HepG2 (cell line): ENCODE results near the gene DLG5. TPM values are rescaled to one million over a fixed set of nuclear protein-coding genes. Genes with fewer than 3 reads are reported as not detected.

ENCODE experiments used
- ARNT2 ChIP-seq: sonication (generic); formaldehyde crosslinking; IDR thresholded peaks from 2 replicates; pipeline ENCODE4 v1.8.0; 2022; ENCODE audit warnings: mild to moderate bottlenecking, low read depth, missing genetic modification reagents, moderate library complexity
- CCDC6 ChIP-seq: sonication (generic); formaldehyde crosslinking; IDR thresholded peaks from 2 replicates; pipeline ENCODE4 v1.8.1; 2022; ENCODE audit warnings: mild to moderate bottlenecking, missing genetic modification reagents, moderate library complexity
- DR1 ChIP-seq: sonication (generic); formaldehyde crosslinking; IDR thresholded peaks from 2 replicates; pipeline ENCODE4 v1.8.0; 2021; ENCODE audit warnings: mild to moderate bottlenecking, missing genetic modification reagents, inconsistent platforms
- ETV5 ChIP-seq: IDR thresholded peaks from 2 replicates; pipeline ENCODE4 v1.6.1; 2018; ENCODE audit warnings: missing biosample characterization, missing genetic modification reagents, inconsistent platforms, borderline replicate concordance
- HCFC1 ChIP-seq: fragments of 150-350 bp; IDR thresholded peaks from 2 replicates; pipeline ENCODE4 v1.6.1; 2014; ENCODE audit warnings: low read depth, low read length
- HDAC2 ChIP-seq: sonication (generic); formaldehyde crosslinking; IDR thresholded peaks from 2 replicates; pipeline ENCODE4 v1.4.0; 2020; ENCODE audit warnings: missing genetic modification reagents
- HMGXB3 ChIP-seq: sonication (generic); formaldehyde crosslinking; IDR thresholded peaks from 2 replicates; pipeline ENCODE4 v1.4.0; 2020; ENCODE audit warnings: missing genetic modification reagents, borderline replicate concordance
- MTA3 ChIP-seq: sonication (generic); formaldehyde crosslinking; IDR thresholded peaks from 2 replicates; pipeline ENCODE4 v1.4.0; 2020; ENCODE audit warnings: missing genetic modification reagents
- MXI1 ChIP-seq: IDR thresholded peaks from 3 replicates; pipeline ENCODE4 v1.6.1; 2012; ENCODE audit warnings: low read depth, low read length, inconsistent platforms, borderline replicate concordance
- NFIB ChIP-seq: sonication (generic); formaldehyde crosslinking; IDR thresholded peaks from 2 replicates; pipeline ENCODE4 v1.9.0; 2021; ENCODE audit warnings: missing genetic modification reagents, mild to moderate bottlenecking, borderline replicate concordance
- SOX6 ChIP-seq, 2 experiments: fragments of 450-650 bp in 1 of 2; sonication (generic) in 1 of 2; formaldehyde crosslinking in 1 of 2; IDR thresholded peaks; 2 replicates each; pipeline versions ENCODE4 v1.4.0 to v1.6.1; 2017 to 2020; ENCODE audit warnings: antibody characterized with exemption in 1 of 2, mild to moderate bottlenecking in 1 of 2, missing genetic modification reagents in 1 of 2
- ZBTB2 ChIP-seq: sonication (generic); formaldehyde crosslinking; IDR thresholded peaks from 2 replicates; pipeline ENCODE4 v1.8.0; 2022; ENCODE audit warnings: low read depth, missing genetic modification reagents
- ZNF296 ChIP-seq: sonication (generic); formaldehyde crosslinking; conservative IDR thresholded peaks from 2 replicates; pipeline ENCODE4 v1.5.0; 2020; ENCODE audit warnings: mild to moderate bottlenecking, missing genetic modification reagents
- ZNF318 ChIP-seq: sonication (generic); formaldehyde crosslinking; IDR thresholded peaks from 2 replicates; pipeline ENCODE4 v1.4.0; 2020; ENCODE audit warnings: mild to moderate bottlenecking, missing genetic modification reagents
- ZNF501 ChIP-seq: sonication (generic); formaldehyde crosslinking; IDR thresholded peaks from 2 replicates; pipeline ENCODE4 v1.5.1; 2020; ENCODE audit warnings: mild to moderate bottlenecking, moderate library complexity, missing genetic modification reagents
- polyA plus RNA-seq, 8 experiments: library from polyadenylated mRNA; depleted of rRNA in 3 of 8; stranded (reverse) in 7 of 8; unstranded in 1 of 8; fragments of >200 nt; fragmentation: Illumina TruSeq in 4 of 8; extraction: Trizol in 4 of 8; gene quantifications; 2 replicates each; pipeline versions ENCODE4 v1.2.1 to v1.2.3, GENCODE V29; 2011 to 2016; ENCODE audit warnings: low read depth in 4 of 8, missing spikeins in 1 of 8, mixed read lengths in 1 of 8; ENCODE audit not compliant: insufficient read depth in 1 of 8
- total RNA-seq, 5 experiments: library from RNA; depleted of rRNA; stranded (reverse); fragments of >200 nt; fragmentation: Illumina TruSeq; extraction: Trizol; gene quantifications; 2 replicates each; pipeline ENCODE4 v1.2.3, GENCODE V29; 2016; ENCODE audit warnings: low read depth in 1 of 5

DLG5 gene
- total and polyA plus RNA-seq, 2 of the 13 experiments (the other 11 are each of a cell fraction or from before 2014, with no cell fraction given), result 15.5 to 18.2 TPM

- TF ChIP-seq ZNF318 (CRISPR knock-in tag) (no peak), CCDC6 (CRISPR knock-in tag) (no peak), HMGXB3 (CRISPR knock-in tag) (no peak), ZBTB2 (CRISPR knock-in tag) (no peak), ETV5 (CRISPR knock-in tag) (peak; percentile 24; the same call in 1 of the 2 replicates), ZNF296 (CRISPR knock-in tag) (no peak), SOX6 (IDR thresholded peaks at IDR 0.05) (no peak), SOX6 (CRISPR knock-in tag; IDR thresholded peaks at IDR 0.05) (peak; percentile 81), DR1 (CRISPR knock-in tag) (peak; percentile 49; the same call in 1 of the 2 replicates), MTA3 (CRISPR knock-in tag) (no peak), NFIB (CRISPR knock-in tag) (no peak), ZNF501 (CRISPR knock-in tag) (peak; percentile 62; the same call in 1 of the 2 replicates), ARNT2 (CRISPR knock-in tag) (no peak), HDAC2 (peak; percentile 63), HCFC1 (no peak), MXI1 (peak; percentile 61; the same call in 1 of the 3 replicates)
Measured at GRCh38 chr10:77889277-77889903, 37.2 kb downstream of the DLG5 start (continued).
